Measurements from ENCODE around the gene MED26.

Gene MED26

GRCh38 chr19:16587833-16588823, 39.9 kb downstream of the MED26 start (continued):
- TF ChIP-seq ZNF362 (tag by site-specific recombination; IDR thresholded peaks at IDR 0.05) (no peak), ZNF335 (tag by site-specific recombination; conservative IDR thresholded peaks at IDR 0.05) (peak; percentile 73), ZNF311 (tag by site-specific recombination; IDR thresholded peaks at IDR 0.05; ENCODE audit: borderline replicate concordance) (no peak), ZNF114 (tag by site-specific recombination; IDR thresholded peaks at IDR 0.05) (no peak), ZNF48 (tag by site-specific recombination; IDR thresholded peaks at IDR 0.05) (no peak), OSR2 (tag by site-specific recombination; IDR thresholded peaks at IDR 0.05) (peak; percentile 49), YY1 (tag by site-specific recombination; IDR thresholded peaks at IDR 0.05) (no peak), ZXDB (tag by site-specific recombination; IDR thresholded peaks at IDR 0.05) (no peak), ZNF366 (tag by site-specific recombination; conservative IDR thresholded peaks at IDR 0.05) (no peak), ZNF555 (tag by site-specific recombination; conservative IDR thresholded peaks at IDR 0.05) (no peak), ZNF211 (tag by site-specific recombination; IDR thresholded peaks at IDR 0.05; ENCODE audit: low read depth) (no peak), ZNF426 (tag by site-specific recombination; IDR thresholded peaks at IDR 0.05) (no peak), ZNF76 (tag by site-specific recombination; IDR thresholded peaks at IDR 0.05; ENCODE audit: borderline replicate concordance, low read depth) (no peak)
- TF ChIP-seq, protein P1, sequence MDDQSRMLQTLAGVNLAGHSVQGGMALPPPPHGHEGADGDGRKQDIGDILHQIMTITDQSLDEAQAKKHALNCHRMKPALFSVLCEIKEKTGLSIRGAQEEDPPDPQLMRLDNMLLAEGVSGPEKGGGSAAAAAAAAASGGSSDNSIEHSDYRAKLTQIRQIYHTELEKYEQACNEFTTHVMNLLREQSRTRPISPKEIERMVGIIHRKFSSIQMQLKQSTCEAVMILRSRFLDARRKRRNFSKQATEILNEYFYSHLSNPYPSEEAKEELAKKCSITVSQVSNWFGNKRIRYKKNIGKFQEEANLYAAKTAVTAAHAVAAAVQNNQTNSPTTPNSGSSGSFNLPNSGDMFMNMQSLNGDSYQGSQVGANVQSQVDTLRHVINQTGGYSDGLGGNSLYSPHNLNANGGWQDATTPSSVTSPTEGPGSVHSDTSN (CRISPR knock-in tag; IDR thresholded peaks at IDR 0.05) = no peak
- TF ChIP-seq, protein P2, sequence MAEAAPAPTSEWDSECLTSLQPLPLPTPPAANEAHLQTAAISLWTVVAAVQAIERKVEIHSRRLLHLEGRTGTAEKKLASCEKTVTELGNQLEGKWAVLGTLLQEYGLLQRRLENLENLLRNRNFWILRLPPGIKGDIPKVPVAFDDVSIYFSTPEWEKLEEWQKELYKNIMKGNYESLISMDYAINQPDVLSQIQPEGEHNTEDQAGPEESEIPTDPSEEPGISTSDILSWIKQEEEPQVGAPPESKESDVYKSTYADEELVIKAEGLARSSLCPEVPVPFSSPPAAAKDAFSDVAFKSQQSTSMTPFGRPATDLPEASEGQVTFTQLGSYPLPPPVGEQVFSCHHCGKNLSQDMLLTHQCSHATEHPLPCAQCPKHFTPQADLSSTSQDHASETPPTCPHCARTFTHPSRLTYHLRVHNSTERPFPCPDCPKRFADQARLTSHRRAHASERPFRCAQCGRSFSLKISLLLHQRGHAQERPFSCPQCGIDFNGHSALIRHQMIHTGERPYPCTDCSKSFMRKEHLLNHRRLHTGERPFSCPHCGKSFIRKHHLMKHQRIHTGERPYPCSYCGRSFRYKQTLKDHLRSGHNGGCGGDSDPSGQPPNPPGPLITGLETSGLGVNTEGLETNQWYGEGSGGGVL (tag by site-specific recombination; IDR thresholded peaks at IDR 0.05) = 0 out of 2 replicates have a peak, but pooled peaks have one; percentile 12

GRCh38 chr19:16586991-16587832, 40.8 kb downstream of the MED26 start:
- H3K4me1 ChIP-seq (ENCODE audit: control insufficient read depth, insufficient read depth, low read length) = peaks cover 32% of the 10 kb centered on the region
- POLR2A ChIA-PET = interaction anchor here (0.9 to 1.3 kb wide), 3 partner anchors 14 to 73 kb away, joined by 3 to 4 read pairs (median 3); partner anchors contain the start of genes MED26 and SMIM7
- no peaks in the 10 kb centered on the region for H3K9me3 ChIP-seq (ENCODE audit: control insufficient read depth, insufficient read depth, low read depth, low read length)
- peaks cover 0 to 3% of the 10 kb centered on the region in 2 experiments; a peak in 1 of 3 replicates for H3K36me3 ChIP-seq (ENCODE audit: control insufficient read depth in 2 of 2, insufficient read depth in 1 of 2, low read length in 2 of 2)
- TF ChIP-seq ZNF202 (tag by site-specific recombination; IDR thresholded peaks at IDR 0.05; ENCODE audit: borderline replicate concordance) (no peak), ZFP69B (tag by site-specific recombination; IDR thresholded peaks at IDR 0.05) (peak; percentile 64), ZNF394 (tag by site-specific recombination; IDR thresholded peaks at IDR 0.05; ENCODE audit: borderline replicate concordance) (peak; percentile 36; the same call in 1 of the 2 replicates), GFI1B (tag by site-specific recombination; IDR thresholded peaks at IDR 0.05) (0 out of 2 replicates have a peak, but pooled peaks have one; percentile 25), ZIC2 (tag by site-specific recombination; IDR thresholded peaks at IDR 0.05) (peak; percentile 78)
- TF ChIP-seq, protein P2 (tag by site-specific recombination; IDR thresholded peaks at IDR 0.05) = no peak
- TF ChIP-seq, protein P3, sequence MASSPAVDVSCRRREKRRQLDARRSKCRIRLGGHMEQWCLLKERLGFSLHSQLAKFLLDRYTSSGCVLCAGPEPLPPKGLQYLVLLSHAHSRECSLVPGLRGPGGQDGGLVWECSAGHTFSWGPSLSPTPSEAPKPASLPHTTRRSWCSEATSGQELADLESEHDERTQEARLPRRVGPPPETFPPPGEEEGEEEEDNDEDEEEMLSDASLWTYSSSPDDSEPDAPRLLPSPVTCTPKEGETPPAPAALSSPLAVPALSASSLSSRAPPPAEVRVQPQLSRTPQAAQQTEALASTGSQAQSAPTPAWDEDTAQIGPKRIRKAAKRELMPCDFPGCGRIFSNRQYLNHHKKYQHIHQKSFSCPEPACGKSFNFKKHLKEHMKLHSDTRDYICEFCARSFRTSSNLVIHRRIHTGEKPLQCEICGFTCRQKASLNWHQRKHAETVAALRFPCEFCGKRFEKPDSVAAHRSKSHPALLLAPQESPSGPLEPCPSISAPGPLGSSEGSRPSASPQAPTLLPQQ (tag by site-specific recombination; IDR thresholded peaks at IDR 0.05) = peak; percentile 79
- CTCF ChIA-PET = interaction anchor here (0.6 kb wide), 1 partner anchor 25 kb away, joined by 3 read pairs; no protein-coding TSS in a partner anchor
- H3K4me3 ChIP-seq (ENCODE audit: low read depth, low read length) = no peak overlapping the region
- H3K27ac ChIP-seq (ENCODE audit: extremely low read depth, low read depth, low read length) = no peak overlapping the region

All from HEK293 (cell line).